HUES64 (cell line): ENCODE results near the gene ANXA7. TPM values are rescaled to one million over a fixed set of nuclear protein-coding genes. Genes with fewer than 3 reads are reported as not detected.

ENCODE experiments used
- H3K27ac ChIP-seq: 2 replicates; pipeline ENCODE4 v1.7.0; 2013; ENCODE audit warnings: low read depth, low read length, inconsistent platforms
- H3K27me3 ChIP-seq: 2 replicates; pipeline ENCODE4 v1.6.1; 2013; ENCODE audit warnings: mild to moderate bottlenecking, low read length; ENCODE audit not compliant: insufficient read depth
- H3K36me3 ChIP-seq: 2 replicates; pipeline ENCODE4 v1.6.1; 2013; ENCODE audit warnings: mild to moderate bottlenecking, low read length; ENCODE audit not compliant: insufficient read depth
- H3K4me1 ChIP-seq: 2 replicates; pipeline ENCODE4 v1.6.1; 2013; ENCODE audit warnings: mild to moderate bottlenecking, low read length, moderate library complexity; ENCODE audit not compliant: insufficient read depth
- H3K4me3 ChIP-seq: 2 replicates; pipeline ENCODE4 v1.5.1; 2013; ENCODE audit warnings: mild to moderate bottlenecking, low read length, moderate library complexity
- H3K9ac ChIP-seq: 2 replicates; pipeline ENCODE4 v1.6.1; 2013; ENCODE audit warnings: mild to moderate bottlenecking, low read depth, low read length
- H3K9me3 ChIP-seq: 2 replicates; pipeline ENCODE4 v1.6.1; 2013; ENCODE audit warnings: low read depth, low read length; ENCODE audit not compliant: insufficient read depth
- WGBS: fragments of 150-250, 120-280 bp; methylation state at CpG from one replicate; pipeline ENCODE4 v1.1.7; 2013; ENCODE audit warnings: missing lambda C conversion rate; 5-methylcytosine and 5-hydroxymethylcytosine counted together
- polyA plus RNA-seq, 2 experiments: library from polyadenylated mRNA; stranded (reverse); fragments of 50-300 nt; gene quantifications; one replicate each; pipeline ENCODE4 v1.2.3, GENCODE V29; 2013

The ANXA7 gene
- 50.6 TPM for polyA plus RNA-seq (2013, experiment 1 of 2)
- 49.4 TPM for polyA plus RNA-seq (2013, experiment 2 of 2)

GRCh38 chr10:73413528-73414229 is at the start of gene ANXA7:
Gene ANXA7, minus strand, starts transcription at chr10:73414058. Its CDS starts 13,202 bp downstream, at chr10:73400856.
- Histone ChIP-seq H3K4me1 (peaks cover 7% of the 10 kb centered on the region; the same call in 1 of the 2 replicates), H3K9ac (peak within 1 kb of the TSS; percentile 91), H3K4me3 (peak within 1 kb of the TSS; percentile 95), H3K36me3 (no peaks in the 10 kb centered on the region), H3K9me3 (no peaks in the 10 kb centered on the region), H3K27me3 (no peaks in the 10 kb centered on the region), H3K27ac (peak within 1 kb of the TSS; percentile 89)
- under 1% methylated on average over 62 of the region's 62 CpGs for WGBS

- 90% methylated on average over 4 of the region's 4 CpGs for WGBS
- Histone ChIP-seq H3K4me1 (no peaks in the 10 kb centered on the region), H3K9me3 (no peaks in the 10 kb centered on the region), H3K36me3 (peaks cover 22% of the 10 kb centered on the region), H3K4me3 (no peak overlapping the region), H3K27ac (no peak overlapping the region), H3K27me3 (no peaks in the 10 kb centered on the region), H3K9ac (no peak overlapping the region)
Observed at GRCh38 chr10:73460897-73461296, 47.0 kb upstream of the ANXA7 start.

GRCh38 chr10:73459683-73460314 is 45.9 kb upstream of the ANXA7 start:
- peaks cover 14% of the 10 kb centered on the region for H3K36me3 ChIP-seq
- no peaks in the 10 kb centered on the region for H3K27me3 ChIP-seq
- H3K4me1 ChIP-seq: no peaks in the 10 kb centered on the region
- WGBS: 92% methylated on average over 6 of the region's 6 CpGs
- H3K4me3 ChIP-seq: no peak overlapping the region
- no peak overlapping the region for H3K27ac ChIP-seq
- no peaks in the 10 kb centered on the region for H3K9me3 ChIP-seq
- no peak overlapping the region for H3K9ac ChIP-seq

GRCh38 chr10:73456187-73456890 is 42.5 kb upstream of the ANXA7 start:
- WGBS: 86% methylated on average over 2 of the region's 2 CpGs

GRCh38 chr10:73449113-73449512 is 35.3 kb upstream of the ANXA7 start:
- H3K9me3 ChIP-seq: no peaks in the 10 kb centered on the region
- no peak overlapping the region for H3K9ac ChIP-seq
- H3K27ac ChIP-seq: no peak overlapping the region
- no peaks in the 10 kb centered on the region for H3K27me3 ChIP-seq
- peaks cover 33% of the 10 kb centered on the region for H3K36me3 ChIP-seq
- 82% methylated on average over 1 of the region's 1 CpG for WGBS
- no peak overlapping the region for H3K4me3 ChIP-seq
- H3K4me1 ChIP-seq: no peaks in the 10 kb centered on the region

More at GRCh38 chr10:73456187-73456890, 42.5 kb upstream of the ANXA7 start:
- Histone ChIP-seq H3K9me3 (no peaks in the 10 kb centered on the region), H3K27me3 (no peaks in the 10 kb centered on the region), H3K4me3 (no peak overlapping the region), H3K27ac (no peak overlapping the region), H3K9ac (no peak overlapping the region), H3K36me3 (peaks cover 29% of the 10 kb centered on the region), H3K4me1 (no peaks in the 10 kb centered on the region)

- Histone ChIP-seq H3K4me1 (no peaks in the 10 kb centered on the region), H3K9ac (no peak overlapping the region), H3K9me3 (no peaks in the 10 kb centered on the region), H3K27ac (no peak overlapping the region), H3K36me3 (peaks cover 26% of the 10 kb centered on the region), H3K27me3 (no peaks in the 10 kb centered on the region), H3K4me3 (no peak overlapping the region)
- WGBS: 93% methylated on average over 1 of the region's 1 CpG
Observed at GRCh38 chr10:73448384-73448783, 34.5 kb upstream of the ANXA7 start.

GRCh38 chr10:73446926-73447325 is 33.1 kb upstream of the ANXA7 start:
- Histone ChIP-seq H3K36me3 (peaks cover 18% of the 10 kb centered on the region), H3K4me3 (no peak overlapping the region), H3K27me3 (no peaks in the 10 kb centered on the region), H3K27ac (no peak overlapping the region), H3K9me3 (no peaks in the 10 kb centered on the region), H3K4me1 (no peaks in the 10 kb centered on the region), H3K9ac (no peak overlapping the region; the same call in 1 of the 2 replicates)

GRCh38 chr10:73444457-73444856 is 30.6 kb upstream of the ANXA7 start:
- Histone ChIP-seq H3K9me3 (no peaks in the 10 kb centered on the region), H3K27ac (no peak overlapping the region), H3K9ac (no peak overlapping the region), H3K4me3 (no peak overlapping the region), H3K36me3 (peaks cover 18% of the 10 kb centered on the region), H3K4me1 (no peaks in the 10 kb centered on the region), H3K27me3 (no peaks in the 10 kb centered on the region)
- 94% methylated on average over 1 of the region's 1 CpG for WGBS

GRCh38 chr10:73439605-73440312 is 25.9 kb upstream of the ANXA7 start:
- Histone ChIP-seq H3K4me1 (no peaks in the 10 kb centered on the region), H3K27ac (no peak overlapping the region), H3K9me3 (no peaks in the 10 kb centered on the region), H3K4me3 (no peak overlapping the region), H3K9ac (no peak overlapping the region), H3K27me3 (no peaks in the 10 kb centered on the region), H3K36me3 (peaks cover 32% of the 10 kb centered on the region)
- WGBS: no CpG with 5 or more reads among the region's 1 CpG

GRCh38 chr10:73439055-73439454 is 25.2 kb upstream of the ANXA7 start:
- Histone ChIP-seq H3K9ac (no peak overlapping the region), H3K4me1 (no peaks in the 10 kb centered on the region), H3K4me3 (no peak overlapping the region), H3K36me3 (peaks cover 26% of the 10 kb centered on the region), H3K9me3 (no peaks in the 10 kb centered on the region), H3K27me3 (no peaks in the 10 kb centered on the region), H3K27ac (no peak overlapping the region)
- 100% methylated on average over 1 of the region's 1 CpG for WGBS

GRCh38 chr10:73433538-73433867 is 19.6 kb upstream of the ANXA7 start, which contains the start of gene MSS51:
Gene MSS51, minus strand, starts transcription at chr10:73433561. Its CDS starts 5,277 bp downstream, at chr10:73428284.
- H3K9me3 ChIP-seq: no peaks in the 10 kb centered on the region
- peaks cover 4% of the 10 kb centered on the region; the same call in 1 of the 2 replicates for H3K4me1 ChIP-seq
- no peak within 1 kb of the TSS for H3K27ac ChIP-seq
- no peak within 1 kb of the TSS for H3K9ac ChIP-seq
- H3K27me3 ChIP-seq: no peaks in the 10 kb centered on the region
- peaks cover 22% of the 10 kb centered on the region for H3K36me3 ChIP-seq
- no peak within 1 kb of the TSS for H3K4me3 ChIP-seq
